ENCODE measurements around the gene ALDH3A1.

The ALDH3A1 gene

GRCh38 chr17:19720631-19721426 lies 27.3 kb downstream of the ALDH3A1 start:
- no peak overlapping the region for H3K4me3 ChIP-seq (ENCODE audit: low read depth, low read length)
- no peak for DNase-seq (ENCODE audit: low read depth)
- in situ Hi-C loops (cut with HindIII; ENCODE audit: low sequenced_read_pairs), result no loop called here
- TF ChIP-seq CTCF (IDR thresholded peaks at IDR 0.05; ENCODE audit: low read depth, low read length, missing control alignments), result no peak

GRCh38 chr17:19720210-19720475 lies 28.0 kb downstream of the ALDH3A1 start:
- no peak for DNase-seq (ENCODE audit: low read depth)
- no peak for TF ChIP-seq CTCF (IDR thresholded peaks at IDR 0.05; ENCODE audit: low read depth, low read length, missing control alignments)
- H3K4me3 ChIP-seq (ENCODE audit: low read depth, low read length), result no peak overlapping the region
- in situ Hi-C loops (cut with HindIII; ENCODE audit: low sequenced_read_pairs), result no loop called here

- DNase-seq (ENCODE audit: low read depth), result no peak
- H3K4me3 ChIP-seq (ENCODE audit: low read depth, low read length), result no peak overlapping the region
- in situ Hi-C loops (cut with HindIII; ENCODE audit: low sequenced_read_pairs), result no loop called here
- no peak for TF ChIP-seq CTCF (IDR thresholded peaks at IDR 0.05; ENCODE audit: low read depth, low read length, missing control alignments)
Observed at GRCh38 chr17:19719355-19720209, 28.5 kb downstream of the ALDH3A1 start.

GRCh38 chr17:19718613-19719354 lies 29.3 kb downstream of the ALDH3A1 start:
- no peak overlapping the region for H3K4me3 ChIP-seq (ENCODE audit: low read depth, low read length)
- no peak for TF ChIP-seq CTCF (IDR thresholded peaks at IDR 0.05; ENCODE audit: low read depth, low read length, missing control alignments)
- in situ Hi-C loops (cut with HindIII; ENCODE audit: low sequenced_read_pairs), result no loop called here
- no peak for DNase-seq (ENCODE audit: low read depth)

GRCh38 chr17:19718041-19718612 lies 30.0 kb downstream of the ALDH3A1 start:
- DNase-seq (ENCODE audit: low read depth), result no peak
- no peak overlapping the region for H3K4me3 ChIP-seq (ENCODE audit: low read depth, low read length)
- in situ Hi-C loops (cut with HindIII; ENCODE audit: low sequenced_read_pairs), result no loop called here
- no peak for TF ChIP-seq CTCF (IDR thresholded peaks at IDR 0.05; ENCODE audit: low read depth, low read length, missing control alignments)

GRCh38 chr17:19717411-19717908 lies 30.6 kb downstream of the ALDH3A1 start:
- no peak for DNase-seq (ENCODE audit: low read depth)
- no peak for TF ChIP-seq CTCF (IDR thresholded peaks at IDR 0.05; ENCODE audit: low read depth, low read length, missing control alignments)
- no peak overlapping the region for H3K4me3 ChIP-seq (ENCODE audit: low read depth, low read length)
- in situ Hi-C loops (cut with HindIII; ENCODE audit: low sequenced_read_pairs), result no loop called here
